ENCODE data around the gene KRTAP10-11.

- TF ChIP-seq POLR2A (IDR thresholded peaks at IDR 0.05; ENCODE audit: low read depth, low read length) (no peak), POLR2AphosphoS5 (IDR thresholded peaks at IDR 0.05; ENCODE audit: low read depth, low read length) (no peak)
These were observed 8.5 kb downstream of the KRTAP10-11 start, which contains the start of gene KRTAP12-4 for GRCh38 chr21:44654576-44655175.

Measured in GM12892 (cell line).